Thymus (tissue), 11 donors: Measurements from ENCODE around the gene MTG2. TPM values are rescaled to one million over a fixed set of nuclear protein-coding genes. Genes with fewer than 3 reads are reported as not detected.

Source experiments
- DNase-seq, 9 donors: peaks; one replicate each; pipeline ENCODE4 v3.0.0-alpha.2; 2013; ENCODE audit warnings: low spot score in 9 of 9, low read depth in 6 of 9, missing footprints in 1 of 9
- H3K27ac ChIP-seq, 2 donors: one replicate each; pipeline ENCODE4 v1.5.1; 2013; ENCODE audit warnings: control low read depth in 1 of 2, low read depth in 1 of 2, low read length in 1 of 2, mild to moderate bottlenecking in 1 of 2, moderate library complexity in 1 of 2
- H3K27me3 ChIP-seq, 2 donors: one replicate each; pipeline ENCODE4 v1.5.1; 2013; ENCODE audit warnings: low read length in 1 of 2; ENCODE audit not compliant: control insufficient read depth in 2 of 2, insufficient read depth in 1 of 2
- H3K36me3 ChIP-seq, 2 donors: one replicate each; pipeline ENCODE4 v1.5.1; 2013; ENCODE audit warnings: low read length in 1 of 2, mild to moderate bottlenecking in 1 of 2, moderate library complexity in 1 of 2; ENCODE audit not compliant: control insufficient read depth in 2 of 2, insufficient read depth in 2 of 2
- H3K4me1 ChIP-seq, 2 donors: one replicate each; pipeline ENCODE4 v1.5.1; 2013; ENCODE audit warnings: low read length in 2 of 2; ENCODE audit not compliant: control insufficient read depth in 2 of 2, insufficient read depth in 2 of 2
- H3K4me3 ChIP-seq, 2 donors: one replicate each; pipeline ENCODE4 v1.5.1; 2013; ENCODE audit warnings: low read length in 2 of 2, control low read depth in 1 of 2, mild to moderate bottlenecking in 1 of 2
- H3K9me3 ChIP-seq, 2 donors: one replicate each; pipeline ENCODE4 v1.5.1; 2013; ENCODE audit warnings: low read length in 1 of 2, mild to moderate bottlenecking in 1 of 2; ENCODE audit not compliant: control insufficient read depth in 2 of 2, insufficient read depth in 1 of 2
- WGBS: extraction: QIAGEN DNeasy Blood & Tissue Kit; methylation state at CpG from one replicate; pipeline ENCODE4 v1.1.7; 2013; 5-methylcytosine and 5-hydroxymethylcytosine counted together
- polyA plus RNA-seq: library from polyadenylated mRNA; stranded (reverse); fragments of 200-250 nt; gene quantifications from one replicate; pipeline ENCODE4 v1.2.3, GENCODE V29; 2013
- total RNA-seq: library from RNA; stranded (reverse); fragments of 120-200 nt; gene quantifications from one replicate; pipeline ENCODE4 v1.2.4, GENCODE V29; 2013
- donor health status: healthy.

The MTG2 gene
- total and polyA plus RNA-seq, 2 donors, result 24.8 to 47.2 TPM

GRCh38 chr20:62164879-62165761, 17.7 kb upstream of the MTG2 start:
- DNase-seq, result no peak
- H3K27me3 ChIP-seq, result no peaks in the 10 kb centered on the region
- no peaks in the 10 kb centered on the region for H3K9me3 ChIP-seq
- peaks cover 43 to 75% of the 10 kb centered on the region in 2 donors for H3K36me3 ChIP-seq
- no peak overlapping the region for H3K27ac ChIP-seq
- no peaks in the 10 kb centered on the region for H3K4me1 ChIP-seq
- 98% methylated on average over 41 of the region's 41 CpGs for WGBS
- H3K4me3 ChIP-seq, result no peak overlapping the region

DNA sequence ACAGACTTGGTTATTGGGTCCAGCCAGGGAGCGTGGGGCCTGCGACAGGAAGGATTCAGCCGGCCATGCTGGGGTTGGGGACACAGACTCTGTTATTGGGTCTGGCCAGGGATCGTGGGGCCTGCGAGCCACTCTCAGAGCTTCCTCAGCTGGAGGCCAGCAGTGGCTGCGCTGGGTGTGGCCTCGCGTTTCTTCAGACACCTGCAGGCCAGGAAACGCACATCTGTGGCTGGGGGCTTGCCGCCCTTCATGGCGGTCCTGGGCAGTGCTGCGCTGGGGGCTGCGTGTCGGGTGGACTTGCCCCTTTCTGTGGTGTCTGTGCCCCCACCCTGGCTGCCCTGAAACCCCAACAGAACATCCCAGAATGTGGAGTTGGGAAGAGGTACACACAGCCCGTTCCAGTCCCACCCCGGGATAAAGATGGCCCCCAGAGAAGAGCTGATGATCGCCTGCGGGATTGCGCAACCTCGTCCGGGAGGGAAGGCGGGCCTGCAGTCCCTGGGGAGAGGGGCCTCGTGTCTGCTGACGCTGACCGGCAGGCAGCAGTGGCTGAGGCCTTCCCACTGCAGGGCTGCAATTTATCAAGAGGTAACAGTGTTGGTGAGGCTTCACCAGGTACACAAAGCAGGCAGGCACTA, 16.9 kb upstream of the MTG2 start:
- Histone ChIP-seq H3K36me3 (peaks cover 43 to 77% of the 10 kb centered on the region in 2 donors), H3K4me3 (no peak overlapping the region), H3K4me1 (no peaks in the 10 kb centered on the region), H3K27ac (no peak overlapping the region), H3K9me3 (no peaks in the 10 kb centered on the region), H3K27me3 (no peaks in the 10 kb centered on the region)
- DNase-seq, result no peak
- WGBS, result 96% methylated on average over 25 of the region's 25 CpGs

DNA sequence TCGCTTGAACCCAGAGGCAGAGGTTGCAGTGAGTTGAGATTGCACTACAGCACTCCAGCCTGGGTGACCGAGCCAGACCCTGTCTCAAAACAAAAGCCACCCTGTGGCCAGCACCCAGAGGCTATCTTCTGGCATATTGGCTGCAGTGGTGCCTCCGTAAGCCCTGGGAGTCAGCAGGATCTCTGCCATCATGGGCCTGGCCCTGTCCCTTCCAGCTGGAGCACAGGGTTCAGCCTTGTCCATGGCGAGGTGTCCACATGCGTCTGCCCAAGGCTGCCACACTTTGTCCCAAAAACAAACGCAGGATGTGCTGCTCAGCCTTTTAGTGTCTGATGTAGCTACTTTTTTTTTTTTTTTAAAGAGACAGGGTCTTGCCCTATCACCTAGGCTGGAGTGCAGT, 15.4 kb upstream of the MTG2 start:
- H3K4me1 ChIP-seq, result no peaks in the 10 kb centered on the region
- no peak for DNase-seq
- no peak overlapping the region for H3K4me3 ChIP-seq
- 97% methylated on average over 6 of the region's 6 CpGs for WGBS
- H3K27ac ChIP-seq, result no peak overlapping the region
- no peaks in the 10 kb centered on the region for H3K9me3 ChIP-seq
- H3K27me3 ChIP-seq, result no peaks in the 10 kb centered on the region
- H3K36me3 ChIP-seq, result peaks cover 35 to 65% of the 10 kb centered on the region in 2 donors

DNA sequence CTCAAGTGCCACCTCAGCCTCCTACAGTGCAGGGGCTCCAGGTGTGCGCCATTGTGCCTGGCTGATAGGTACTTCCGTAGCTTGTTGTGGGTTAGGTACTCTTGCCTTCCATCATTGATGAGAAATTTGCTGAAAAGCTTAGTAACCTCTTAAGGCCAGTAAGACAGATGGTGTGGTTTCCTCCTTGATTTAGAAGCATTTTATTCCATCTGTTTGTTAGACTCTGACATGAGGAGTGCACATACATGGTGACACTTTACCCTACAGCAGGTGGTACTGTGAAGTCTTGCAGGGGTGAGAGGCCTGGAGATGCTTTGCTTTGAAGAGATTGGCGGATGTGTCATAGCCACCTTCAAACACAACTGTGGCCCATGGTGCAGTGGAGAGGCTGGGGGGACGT, 14.8 kb upstream of the MTG2 start:
- Histone ChIP-seq H3K4me3 (no peak overlapping the region), H3K27ac (no peak overlapping the region), H3K9me3 (no peaks in the 10 kb centered on the region), H3K4me1 (no peaks in the 10 kb centered on the region), H3K36me3 (peaks cover 35 to 65% of the 10 kb centered on the region in 2 donors), H3K27me3 (no peaks in the 10 kb centered on the region)
- WGBS, result 81% methylated on average over 4 of the region's 4 CpGs
- no peak for DNase-seq

GRCh38 chr20:62168890-62169435, 13.9 kb upstream of the MTG2 start:
- no peak for DNase-seq
- Histone ChIP-seq H3K4me3 (no peak overlapping the region), H3K27me3 (no peaks in the 10 kb centered on the region), H3K36me3 (peaks cover 31 to 62% of the 10 kb centered on the region in 2 donors), H3K4me1 (no peaks in the 10 kb centered on the region), H3K9me3 (no peaks in the 10 kb centered on the region), H3K27ac (no peak overlapping the region)
- WGBS, result 99% methylated on average over 23 of the region's 23 CpGs

- WGBS, result 98% methylated on average over 9 of the region's 9 CpGs
- Histone ChIP-seq H3K36me3 (peaks cover 19 to 59% of the 10 kb centered on the region in 2 donors), H3K27me3 (no peaks in the 10 kb centered on the region), H3K4me3 (no peak overlapping the region), H3K4me1 (no peaks in the 10 kb centered on the region), H3K27ac (no peak overlapping the region), H3K9me3 (no peaks in the 10 kb centered on the region)
- no peak for DNase-seq
Observed at GRCh38 chr20:62170536-62170935, 12.3 kb upstream of the MTG2 start.

- H3K36me3 ChIP-seq, result peaks cover 12 to 56% of the 10 kb centered on the region in 2 donors
- H3K4me1 ChIP-seq, result no peaks in the 10 kb centered on the region
- H3K4me3 ChIP-seq, result no peak overlapping the region
- DNase-seq, result no peak
- no peaks in the 10 kb centered on the region for H3K27me3 ChIP-seq
- WGBS, result 96% methylated on average over 8 of the region's 8 CpGs
- H3K27ac ChIP-seq, result no peak overlapping the region
- H3K9me3 ChIP-seq, result no peaks in the 10 kb centered on the region
Observed at GRCh38 chr20:62171245-62171644, 11.6 kb upstream of the MTG2 start.

DNA sequence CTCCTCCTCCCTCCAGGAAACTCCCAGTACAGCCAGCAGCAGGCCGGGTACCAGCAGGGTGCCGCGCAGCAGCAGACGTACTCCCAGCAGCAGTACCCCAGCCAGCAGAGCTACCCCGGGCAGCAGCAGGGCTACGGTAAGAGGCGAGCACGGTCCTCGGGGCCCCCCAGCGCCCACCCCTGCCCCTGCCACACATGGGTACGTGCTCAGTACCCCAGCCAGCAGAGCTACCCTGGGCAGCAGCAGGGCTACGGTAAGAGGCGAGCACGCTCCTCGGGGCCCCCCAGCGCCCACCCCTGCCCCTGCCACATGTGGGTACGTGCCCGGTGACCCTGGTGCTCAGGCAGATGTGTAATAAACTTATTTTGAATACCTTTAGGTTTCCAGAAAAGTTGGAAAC, 10.2 kb upstream of the MTG2 start:
- no peak for DNase-seq
- Histone ChIP-seq H3K27me3 (no peaks in the 10 kb centered on the region), H3K27ac (no peak overlapping the region), H3K4me3 (no peak overlapping the region), H3K9me3 (no peaks in the 10 kb centered on the region), H3K4me1 (no peaks in the 10 kb centered on the region), H3K36me3 (peaks cover 12 to 50% of the 10 kb centered on the region in 2 donors)
- WGBS, result 95% methylated on average over 18 of the region's 18 CpGs
